GM19324 (cell line): ENCODE results near the gene RB1.

Experiments used
- ATAC-seq: cut with Tn5 transposase; IDR thresholded peaks from one replicate; pipeline ENCODE4 v1.9.1; 2021; ENCODE audit warnings: mild to moderate bottlenecking, moderate library complexity; ENCODE audit not compliant: unreplicated experiment, low FRiP score

The RB1 gene

DNA sequence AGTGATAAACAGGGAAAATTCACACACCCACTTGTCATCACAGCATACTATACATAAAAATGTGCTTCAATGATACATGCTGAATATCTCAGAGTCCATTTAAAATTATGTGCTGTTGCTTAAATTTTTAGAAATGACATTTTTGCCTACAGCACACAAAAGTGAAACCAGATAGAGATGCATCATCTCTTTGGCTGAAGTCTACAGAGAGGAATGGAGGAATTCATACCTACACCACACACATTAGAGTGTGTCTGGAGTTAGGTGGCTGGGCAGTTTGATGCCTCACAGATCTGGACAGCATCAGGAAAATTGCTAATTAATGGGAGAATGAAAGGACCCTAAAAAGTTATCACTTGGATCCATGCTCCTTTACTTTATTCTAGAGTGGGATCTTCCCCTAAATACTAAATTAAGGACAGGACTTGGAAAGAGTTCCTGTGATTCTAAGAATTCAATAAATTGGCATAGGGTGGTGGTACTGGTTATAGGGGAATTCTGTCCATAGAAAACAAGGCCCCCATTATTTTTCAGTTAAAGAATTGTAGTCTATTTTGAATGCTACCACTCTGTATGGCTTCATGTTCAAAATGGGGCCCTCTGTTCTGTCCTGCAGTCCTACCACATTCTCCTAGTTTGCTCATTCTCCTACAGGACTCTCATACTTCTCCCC, 188.0 kb downstream of the RB1 start:
- ATAC-seq: no peak

DNA sequence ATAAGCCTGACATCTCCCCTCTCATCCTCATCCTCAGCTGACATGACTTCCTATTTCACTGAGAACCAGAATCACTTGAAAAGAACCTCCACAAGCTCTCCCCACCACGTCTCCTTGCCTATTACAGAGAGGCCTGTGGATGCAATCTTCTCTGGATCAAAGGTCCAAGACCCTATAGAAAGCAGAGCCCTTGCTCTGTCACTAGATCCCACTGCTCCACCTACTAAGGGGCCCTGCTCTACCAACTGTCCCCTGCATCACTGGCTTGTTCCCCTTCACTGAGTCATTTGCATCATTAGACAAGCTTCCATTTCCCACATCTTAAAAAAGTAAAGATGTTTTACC, 188.5 kb downstream of the RB1 start:
- peak; percentile 44 for ATAC-seq

DNA sequence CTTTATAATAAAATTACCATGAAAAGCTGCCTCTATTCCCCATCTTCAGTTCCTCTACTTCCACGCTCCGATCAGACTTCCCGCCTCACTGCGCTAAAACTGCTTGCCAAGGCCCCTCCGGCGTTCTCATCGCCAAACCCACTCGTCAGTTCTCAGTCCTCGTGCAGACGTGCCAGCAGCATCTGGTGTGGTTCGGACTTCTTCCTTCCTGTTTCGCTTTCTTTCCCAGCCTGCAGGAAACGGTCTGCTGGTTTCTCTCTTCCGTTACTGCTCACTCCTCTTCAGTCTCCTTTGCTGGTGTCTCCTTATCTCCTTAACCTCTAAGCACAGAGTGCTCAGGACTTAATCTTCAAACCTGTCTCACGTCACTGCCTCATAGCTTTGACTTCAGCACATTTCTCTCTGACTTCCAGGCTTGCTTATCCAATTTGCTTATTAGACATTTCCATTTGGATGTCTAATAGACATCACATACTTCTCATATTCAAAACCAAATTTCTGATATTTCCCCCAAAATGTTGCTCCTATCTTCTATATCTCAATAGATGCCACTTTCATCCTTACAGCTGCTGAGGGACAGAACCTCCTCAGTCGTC, 189.0 kb downstream of the RB1 start:
- peak; percentile 78 for ATAC-seq

DNA sequence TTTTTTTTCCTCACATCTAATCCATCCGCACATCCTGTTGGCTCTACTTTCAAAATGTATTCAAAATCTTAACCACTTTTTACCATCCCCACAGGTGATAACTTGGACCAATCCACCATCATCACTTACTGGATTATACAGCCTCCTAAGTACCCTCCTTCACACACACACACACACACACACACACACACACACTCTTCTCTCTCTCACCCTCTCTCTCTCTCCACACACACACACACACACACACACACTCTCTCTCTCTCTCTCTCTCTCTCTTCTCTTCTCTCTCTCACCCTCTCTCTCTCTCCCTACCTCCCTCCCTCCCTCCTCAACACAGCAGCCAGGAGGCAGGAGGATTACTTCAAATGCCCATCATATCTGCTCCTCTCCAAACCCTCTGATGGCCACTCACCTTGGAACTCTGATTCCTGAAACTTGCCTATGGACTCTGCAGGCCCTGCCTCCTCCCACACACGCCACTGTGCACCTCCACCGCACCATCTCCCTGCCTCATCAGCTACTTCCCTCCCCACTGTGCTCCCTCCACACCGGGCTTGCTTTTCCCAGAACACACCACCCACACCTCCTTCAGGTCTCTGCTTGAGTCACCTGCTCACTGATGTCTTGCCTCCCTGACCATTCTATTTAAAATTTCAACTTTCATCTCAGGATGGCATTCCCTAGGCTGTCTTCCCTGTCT, 189.7 kb downstream of the RB1 start:
- no peak for ATAC-seq

- no peak for ATAC-seq
Measured at GRCh38 chr13:48493851-48494250, 190.3 kb downstream of the RB1 start.

DNA sequence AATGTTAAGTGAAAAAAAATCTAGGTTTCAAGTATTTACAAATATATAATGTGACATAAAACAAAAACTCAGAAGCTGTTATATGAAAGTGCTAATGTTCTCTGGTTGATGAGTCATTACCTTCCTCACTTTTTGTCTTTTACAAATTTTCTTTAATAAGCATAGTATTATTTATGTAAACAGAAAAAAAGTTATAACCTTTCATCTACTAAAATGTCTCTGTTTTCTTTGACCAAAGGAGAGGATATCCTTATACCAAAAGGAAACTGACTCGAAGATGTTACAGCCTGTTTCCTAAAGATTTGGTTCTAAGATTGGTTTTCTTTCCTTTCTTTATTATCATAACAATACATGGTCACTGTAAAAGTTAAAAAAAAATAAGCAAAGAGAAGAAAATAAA, 191.3 kb downstream of the RB1 start:
- ATAC-seq: no peak

DNA sequence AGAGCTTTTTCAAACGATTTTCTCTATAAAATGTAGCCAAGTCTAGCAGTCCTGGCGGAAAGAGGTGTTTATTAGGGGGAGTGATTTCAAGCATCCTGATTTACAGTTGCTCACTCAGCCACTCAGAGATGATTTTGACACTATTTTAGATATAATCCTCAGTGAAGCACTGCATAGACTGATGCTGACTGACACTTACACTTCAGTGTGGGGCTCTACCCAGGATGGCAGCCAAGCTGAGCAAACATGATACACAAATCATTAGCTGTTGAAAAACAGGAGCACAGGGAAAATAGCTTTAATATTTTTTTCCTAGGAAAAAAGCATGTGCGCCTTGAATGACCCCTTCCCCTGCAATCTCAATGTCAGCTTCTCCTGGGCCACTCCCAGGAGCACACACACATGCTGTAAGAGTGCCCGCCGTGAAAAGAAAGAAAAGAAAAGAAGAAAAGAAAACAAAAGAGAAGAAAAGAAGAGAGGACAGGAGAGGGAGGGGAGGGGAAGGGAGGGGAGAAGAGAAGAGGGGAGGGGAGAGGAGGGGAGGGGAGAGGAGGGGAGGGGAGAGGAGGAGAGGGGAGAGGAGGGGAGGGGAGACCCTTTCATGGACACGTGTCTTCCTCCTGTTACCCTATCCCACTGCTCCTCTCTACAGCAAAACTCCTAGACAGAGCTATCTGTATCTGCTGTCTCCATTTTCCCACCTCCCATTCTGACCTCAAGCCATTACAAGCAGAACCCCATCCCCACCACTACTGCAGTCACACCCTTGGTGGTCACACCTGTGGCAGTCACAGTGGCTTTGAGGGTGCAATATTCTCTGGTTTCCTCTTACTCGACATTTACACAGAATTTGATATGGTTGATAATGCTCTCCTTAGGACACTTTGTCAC, 193.0 kb downstream of the RB1 start:
- no peak for ATAC-seq

GRCh38 chr13:48497669-48498068, 194.1 kb downstream of the RB1 start:
- ATAC-seq: no peak

DNA sequence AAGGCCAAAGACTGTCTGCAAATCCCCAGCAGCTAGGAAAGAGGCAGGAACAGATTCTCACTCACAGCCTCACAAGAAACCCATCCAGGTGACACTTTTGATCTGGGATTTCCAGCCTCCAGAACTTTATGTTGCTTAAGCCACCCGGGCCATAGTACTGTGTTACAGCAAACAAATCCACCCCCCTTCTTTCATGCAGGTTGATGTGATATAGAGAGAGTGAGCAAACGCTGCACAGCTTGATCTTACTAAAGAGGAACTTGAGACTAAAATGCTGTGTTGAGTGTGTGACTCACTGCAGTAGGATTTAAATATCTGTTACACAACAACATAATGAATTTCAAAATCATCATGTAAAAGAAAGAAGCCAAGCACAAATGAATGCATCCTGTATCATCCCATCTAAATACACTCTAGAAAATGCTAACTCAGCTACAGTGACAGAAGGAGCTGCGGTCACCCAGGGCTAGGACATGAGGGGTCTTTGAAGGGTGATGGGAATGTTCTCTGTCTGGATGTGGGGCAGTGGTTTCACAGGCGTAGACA, 197.2 kb downstream of the RB1 start:
- ATAC-seq: no peak

GRCh38 chr13:48501705-48502104, 198.2 kb downstream of the RB1 start:
- ATAC-seq: no peak

DNA sequence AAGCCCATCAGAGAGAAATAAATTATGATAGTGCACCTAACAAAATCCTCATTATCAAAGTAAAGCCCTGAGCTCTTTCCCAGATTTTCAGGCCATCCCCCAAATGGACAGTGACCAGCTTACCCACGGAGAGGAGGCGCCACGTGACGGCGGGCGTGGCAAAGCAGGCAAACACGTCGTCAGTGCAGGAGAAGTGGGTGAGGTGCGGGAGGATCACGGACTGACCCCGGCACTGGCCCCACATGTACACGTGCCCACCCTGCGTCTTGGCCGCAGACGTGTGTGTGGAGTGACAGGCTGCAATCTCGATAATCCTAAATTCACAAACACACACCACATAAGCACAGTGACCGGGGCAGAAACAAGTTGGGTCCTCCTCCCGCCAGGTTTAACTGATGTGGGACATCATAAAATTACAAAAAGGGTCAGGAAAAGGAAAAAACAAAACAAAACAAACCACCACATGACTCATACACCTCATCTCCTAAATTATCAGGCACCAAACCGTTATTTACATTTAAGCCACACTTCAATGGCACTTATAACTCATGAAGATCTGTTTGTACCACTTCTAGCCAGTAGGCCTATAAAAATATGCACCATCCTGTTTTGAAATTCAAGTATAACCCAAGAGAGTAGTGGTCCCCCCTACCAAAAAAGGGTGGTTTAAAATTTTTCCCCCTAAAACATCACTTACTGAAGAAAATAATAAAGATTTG, 199.2 kb downstream of the RB1 start:
- no peak for ATAC-seq

DNA sequence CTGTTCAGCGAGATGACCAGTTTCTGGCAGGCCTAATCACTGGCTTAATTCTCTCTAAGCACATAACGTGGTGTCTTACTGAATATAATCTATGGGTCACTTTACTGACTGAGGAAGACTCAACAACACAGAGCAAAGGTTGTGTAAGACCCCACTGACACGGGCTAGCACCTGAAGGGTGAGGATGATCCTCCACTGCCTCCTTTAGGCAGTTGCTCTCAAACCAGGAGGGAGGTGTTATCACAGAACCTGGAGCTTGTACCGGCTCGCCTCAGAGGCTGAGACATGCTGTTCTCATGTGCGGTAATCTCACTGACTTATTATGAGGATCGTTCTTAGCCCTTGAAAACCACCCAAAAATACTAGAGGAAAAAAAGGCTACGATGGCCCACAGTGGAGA, 201.1 kb downstream of the RB1 start:
- ATAC-seq: no peak

DNA sequence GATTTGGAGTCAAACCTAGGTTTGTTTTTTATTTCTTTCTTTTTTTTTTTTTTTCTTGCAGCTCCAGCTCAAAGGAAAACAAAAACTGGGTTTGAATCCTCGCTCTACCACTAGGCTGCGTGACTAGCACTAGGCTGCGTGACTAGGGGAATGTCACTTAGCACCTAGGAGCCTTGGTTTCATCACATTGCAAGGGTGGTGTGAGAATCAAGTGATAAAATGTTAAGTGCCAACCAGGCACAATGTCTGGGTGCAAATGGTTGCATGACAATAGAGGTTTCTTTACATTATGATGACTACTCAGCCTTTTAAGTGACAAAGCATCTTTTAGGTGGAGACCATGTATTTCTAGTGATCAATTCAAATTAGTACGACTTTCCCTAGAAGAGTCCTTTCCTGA, 201.5 kb downstream of the RB1 start:
- no peak for ATAC-seq

- peak; percentile 55 for ATAC-seq
Measured at GRCh38 chr13:48505597-48506091, 202.1 kb downstream of the RB1 start.

DNA sequence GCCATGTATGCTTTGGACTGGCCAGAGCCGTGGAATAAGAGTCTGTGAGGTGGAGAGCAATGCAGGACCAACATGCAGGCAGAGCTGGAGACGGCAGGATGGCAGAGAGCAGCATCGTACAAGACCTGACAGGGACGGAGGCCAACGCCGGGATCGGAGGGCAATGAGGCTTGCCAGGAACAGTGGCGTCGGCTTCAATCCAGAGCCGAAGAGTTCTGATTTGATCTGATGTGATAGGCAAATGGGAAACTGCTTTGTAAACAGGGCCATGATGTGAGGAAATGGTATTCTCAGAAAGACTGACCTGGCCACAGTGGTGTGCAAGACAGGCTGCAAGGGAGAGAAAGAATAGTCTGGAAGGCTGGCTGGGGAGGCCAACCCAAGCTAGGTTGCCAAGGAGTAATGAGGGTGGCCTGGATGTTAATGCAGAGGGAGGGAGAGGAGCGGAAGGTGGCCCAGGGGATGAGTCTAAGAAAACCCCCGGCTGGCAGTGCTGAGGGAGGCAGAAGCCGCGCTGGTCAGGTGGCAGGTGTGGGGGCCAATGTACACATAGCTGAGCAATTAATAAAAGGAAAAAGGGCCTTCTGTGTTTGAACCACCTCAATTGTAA, 202.6 kb downstream of the RB1 start:
- ATAC-seq: no peak

- ATAC-seq: no peak
Measured at GRCh38 chr13:48507021-48507420, 203.5 kb downstream of the RB1 start.

DNA sequence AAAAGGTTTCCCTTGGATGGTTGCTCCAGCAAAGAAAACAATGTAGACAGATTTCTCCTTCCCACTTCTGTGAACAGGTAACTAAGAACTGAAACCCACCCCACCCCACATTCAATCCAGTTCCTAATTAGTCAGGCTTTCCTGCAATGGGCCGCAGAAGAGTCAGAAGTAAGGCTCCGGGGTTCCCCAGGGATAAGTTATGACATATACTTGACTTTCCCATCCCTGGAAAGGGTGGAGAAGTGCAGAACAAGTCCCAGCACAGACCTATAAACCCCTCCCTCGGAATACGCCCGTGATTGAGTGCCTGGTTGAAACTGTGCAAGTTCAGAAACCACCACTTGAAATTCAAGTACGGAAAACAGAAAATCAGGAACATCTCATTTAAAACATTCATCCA, 204.5 kb downstream of the RB1 start:
- ATAC-seq: no peak

- ATAC-seq: no peak
Measured at GRCh38 chr13:48510698-48511097, 207.1 kb downstream of the RB1 start.

GRCh38 chr13:48511621-48512230, 208.2 kb downstream of the RB1 start:
- ATAC-seq: no peak
